K562 (cell line): ENCODE measurements around the gene STIL. TPM values are rescaled to one million over a fixed set of nuclear protein-coding genes. Genes with fewer than 3 reads are reported as not detected.

Source experiments
- ARHGAP35 ChIP-seq: fragments of 450-650 bp; IDR thresholded peaks from 2 replicates; pipeline ENCODE4 v1.6.1; 2018; ENCODE audit not compliant: partially characterized antibody
- ARNT ChIP-seq, 2 experiments: fragments of 450-650 bp; IDR thresholded peaks; 2 replicates each; pipeline ENCODE4 v1.6.1; 2016; ENCODE audit warnings: mild to moderate bottlenecking in 1 of 2
- CBX2 ChIP-seq: fragments of 200-600 bp; sonication (generic); IDR thresholded peaks from one replicate; pipeline ENCODE4 v1.6.1; 2012; ENCODE audit warnings: mild to moderate bottlenecking, low read length, inconsistent platforms; ENCODE audit not compliant: insufficient read depth, poor library complexity, severe bottlenecking
- CCNT2 ChIP-seq: IDR thresholded peaks from 2 replicates; pipeline ENCODE4 v1.6.1; 2011; ENCODE audit warnings: borderline replicate concordance, low read depth, mild to moderate bottlenecking, moderate library complexity, mixed read lengths, low read length; ENCODE audit not compliant: insufficient read length; ENCODE audit errors: extremely low read depth
- CREB5 ChIP-seq: fragments of 250-450 bp; sonication (Bioruptor Pico); IDR thresholded peaks from 2 replicates; pipeline ENCODE4 v1.5.0; 2020; ENCODE audit warnings: mild to moderate bottlenecking
- NCOA2 ChIP-seq, 2 experiments: fragments of 450-650 bp; IDR thresholded peaks; 2 replicates each; pipeline ENCODE4 v1.6.1; 2018; ENCODE audit warnings: mild to moderate bottlenecking in 2 of 2, moderate library complexity in 1 of 2; ENCODE audit not compliant: partially characterized antibody in 2 of 2
- POLR2AphosphoS5 ChIP-seq: IDR thresholded peaks from 2 replicates; pipeline ENCODE4 v1.6.1; 2011; ENCODE audit warnings: mild to moderate bottlenecking, low read depth, low read length, moderate library complexity; ENCODE audit not compliant: control insufficient read depth, insufficient read depth
- POLR2H ChIP-seq: IDR thresholded peaks from 2 replicates; pipeline ENCODE4 v1.6.1; 2016; ENCODE audit warnings: missing genetic modification characterization, low read depth, mild to moderate bottlenecking, control low read depth, missing compliant biosample characterization, moderate library complexity
- PURB ChIP-seq: sonication (generic); formaldehyde crosslinking; IDR thresholded peaks from 2 replicates; pipeline ENCODE4 v1.9.0; 2021; ENCODE audit warnings: low read depth, mild to moderate bottlenecking, missing genetic modification reagents
- SIRT6 ChIP-seq: IDR thresholded peaks from one replicate; pipeline ENCODE4 v1.6.1; 2012; ENCODE audit warnings: low read depth, mild to moderate bottlenecking, control low read depth, inconsistent platforms, low read length, moderate library complexity
- TBP ChIP-seq: optimal IDR thresholded peaks from 2 replicates; pipeline ENCODE3; 2011; ENCODE audit warnings: low read depth, low read length, improper control_type of control experiment
- U2AF2 ChIP-seq: fragments of 200-400 bp; formaldehyde crosslinking; optimal IDR thresholded peaks from 2 replicates; pipeline ENCODE3; 2017; ENCODE audit warnings: low read depth, mild to moderate bottlenecking, low read length
- ZBTB9 ChIP-seq: fragments of 450-650 bp; formaldehyde crosslinking; IDR thresholded peaks from 2 replicates; pipeline ENCODE4 v1.4.0; 2020; ENCODE audit warnings: mild to moderate bottlenecking, moderate library complexity
- polyA plus RNA-seq, 8 experiments: library from polyadenylated mRNA; depleted of rRNA in 4 of 8; stranded (reverse) in 5 of 8; unstranded in 3 of 8; fragments of >200 nt; fragmentation: Nextera tagmentation in 2 of 8; fragmentation: Illumina TruSeq in 1 of 8; extraction: Ambion mirVana in 2 of 8; extraction: Trizol in 1 of 8; gene quantifications; 2 replicates each; pipeline versions ENCODE4 v1.2.1 to v1.2.3, GENCODE V29; 2011 to 2014; ENCODE audit warnings: inconsistent platforms in 1 of 8, missing spikeins in 1 of 8
- total RNA-seq, 7 experiments: library from RNA; depleted of rRNA in 6 of 7; stranded (reverse); fragments of >200 nt in 6 of 7; fragmentation: Illumina TruSeq in 2 of 7; extraction: Trizol in 2 of 7; gene quantifications; 2 replicates each; pipeline versions ENCODE4 v1.2.1 to v1.2.3, GENCODE V29; 2011 to 2021; ENCODE audit warnings: low replicate concordance in 1 of 7
- TF ChIP-seq, protein P1 (sequence below): sonication (generic); formaldehyde crosslinking; IDR thresholded peaks from 2 replicates; pipeline ENCODE4 v1.8.1; 2023; ENCODE audit warnings: mild to moderate bottlenecking, missing genetic modification reagents
- TF ChIP-seq, protein P2 (sequence below), 2 experiments: fragments of 450-650 bp; conservative IDR thresholded peaks; 2 replicates each; pipeline ENCODE4 v1.6.1; 2017; ENCODE audit warnings: mild to moderate bottlenecking in 2 of 2, moderate library complexity in 2 of 2

The STIL gene
- total and polyA plus RNA-seq, 9 of the 15 experiments (the other 6 are each of a cell fraction or from before 2014, with no cell fraction given): 10.5 to 77.4 (median 39.6) TPM

DNA sequence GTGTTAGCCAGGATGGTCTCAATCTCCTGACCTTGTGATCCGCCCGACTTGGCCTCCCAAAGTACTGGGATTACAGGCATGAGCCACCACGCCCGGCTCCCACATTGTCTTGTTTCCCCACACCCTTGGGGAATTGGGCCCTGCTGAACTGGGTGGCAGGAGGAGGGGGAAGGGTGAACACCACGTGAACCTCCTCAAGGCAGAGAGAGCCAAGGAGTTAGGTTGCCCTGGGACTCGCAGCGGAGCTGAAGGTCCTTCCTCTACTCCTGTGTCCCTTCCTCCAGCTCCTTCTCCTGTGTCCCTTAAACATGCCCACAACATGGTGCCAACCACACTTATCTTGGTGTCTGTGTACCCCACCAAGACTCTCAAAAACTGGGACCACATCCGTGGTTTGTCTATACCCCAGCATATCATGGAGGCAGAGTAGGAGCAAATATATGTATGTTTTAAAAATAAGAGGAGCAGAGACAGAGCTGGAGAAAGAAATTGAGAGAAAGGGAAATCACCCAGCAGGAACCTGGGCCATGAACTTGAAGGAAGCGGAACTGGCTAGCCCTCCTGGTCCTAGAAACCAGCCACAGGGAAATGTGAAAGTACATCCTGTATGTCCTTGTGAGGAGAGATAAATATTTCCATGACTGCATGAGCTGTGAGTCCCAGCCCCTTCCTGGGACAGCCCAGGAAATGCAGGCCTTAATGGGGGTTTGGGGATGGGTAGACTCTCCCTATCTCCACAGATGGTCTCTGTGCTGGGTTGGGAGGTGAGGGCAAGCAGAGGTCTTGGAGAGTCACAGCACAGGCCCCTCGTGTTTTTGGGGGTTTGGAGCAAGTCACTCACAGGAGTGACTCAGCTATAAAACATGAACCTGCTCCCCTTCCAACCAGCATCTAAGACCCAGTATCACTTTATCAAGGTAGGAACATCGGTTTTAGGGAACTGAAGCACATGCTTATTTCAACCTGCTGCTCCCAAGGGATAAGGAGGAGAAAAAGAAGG lies 72.5 kb downstream of the STIL start (continued):
- no peak for TF ChIP-seq CBX2
- no peak for TF ChIP-seq POLR2H (tag)
- TF ChIP-seq U2AF2: no peak
- TF ChIP-seq PURB (CRISPR knock-in tag): no peak
- TF ChIP-seq NCOA2 (IDR thresholded peaks at IDR 0.05; ENCODE audit: partially characterized antibody in 2 of 2): no peak
- TF ChIP-seq, protein P1, sequence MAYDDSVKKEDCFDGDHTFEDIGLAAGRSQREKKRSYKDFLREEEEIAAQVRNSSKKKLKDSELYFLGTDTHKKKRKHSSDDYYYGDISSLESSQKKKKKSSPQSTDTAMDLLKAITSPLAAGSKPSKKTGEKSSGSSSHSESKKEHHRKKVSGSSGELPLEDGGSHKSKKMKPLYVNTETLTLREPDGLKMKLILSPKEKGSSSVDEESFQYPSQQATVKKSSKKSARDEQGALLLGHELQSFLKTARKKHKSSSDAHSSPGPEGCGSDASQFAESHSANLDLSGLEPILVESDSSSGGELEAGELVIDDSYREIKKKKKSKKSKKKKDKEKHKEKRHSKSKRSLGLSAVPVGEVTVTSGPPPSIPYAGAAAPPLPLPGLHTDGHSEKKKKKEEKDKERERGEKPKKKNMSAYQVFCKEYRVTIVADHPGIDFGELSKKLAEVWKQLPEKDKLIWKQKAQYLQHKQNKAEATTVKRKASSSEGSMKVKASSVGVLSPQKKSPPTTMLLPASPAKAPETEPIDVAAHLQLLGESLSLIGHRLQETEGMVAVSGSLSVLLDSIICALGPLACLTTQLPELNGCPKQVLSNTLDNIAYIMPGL: no peak
- TF ChIP-seq SIRT6: no peak
- peak; percentile 34; the same call in 1 of the 2 replicates for TF ChIP-seq POLR2AphosphoS5
- no peak for TF ChIP-seq ARNT (IDR thresholded peaks at IDR 0.05)
- TF ChIP-seq ZBTB9 (CRISPR knock-in tag): 0 out of 2 replicates have a peak, but pooled peaks have one; percentile 33
- TF ChIP-seq CCNT2: no peak
- TF ChIP-seq CREB5 (CRISPR knock-in tag): no peak
- TF ChIP-seq ARHGAP35: no peak
- TF ChIP-seq, protein P2, sequence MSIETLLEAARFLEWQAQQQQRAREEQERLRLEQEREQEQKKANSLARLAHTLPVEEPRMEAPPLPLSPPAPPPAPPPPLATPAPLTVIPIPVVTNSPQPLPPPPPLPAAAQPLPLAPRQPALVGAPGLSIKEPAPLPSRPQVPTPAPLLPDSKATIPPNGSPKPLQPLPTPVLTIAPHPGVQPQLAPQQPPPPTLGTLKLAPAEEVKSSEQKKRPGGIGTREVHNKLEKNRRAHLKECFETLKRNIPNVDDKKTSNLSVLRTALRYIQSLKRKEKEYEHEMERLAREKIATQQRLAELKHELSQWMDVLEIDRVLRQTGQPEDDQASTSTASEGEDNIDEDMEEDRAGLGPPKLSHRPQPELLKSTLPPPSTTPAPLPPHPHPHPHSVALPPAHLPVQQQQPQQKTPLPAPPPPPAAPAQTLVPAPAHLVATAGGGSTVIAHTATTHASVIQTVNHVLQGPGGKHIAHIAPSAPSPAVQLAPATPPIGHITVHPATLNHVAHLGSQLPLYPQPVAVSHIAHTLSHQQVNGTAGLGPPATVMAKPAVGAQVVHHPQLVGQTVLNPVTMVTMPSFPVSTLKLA (conservative IDR thresholded peaks at IDR 0.05): peak; percentile 34 to 48; a peak in 2 of 4 replicates
- TF ChIP-seq TBP: peak; percentile 11
